CD14-positive monocyte (primary cell): ENCODE measurements around the gene SSR1. TPM values are rescaled to one million over a fixed set of nuclear protein-coding genes. Genes with fewer than 3 reads are reported as not detected.

Experiments
- DNase-seq, 3 donors: peaks; one replicate each; pipeline ENCODE4 v3.0.0-alpha.2; 2011 to 2022
- H2AFZ ChIP-seq: 2 replicates; pipeline ENCODE4 v1.6.0; 2012; ENCODE audit warnings: mild to moderate bottlenecking, low read depth, low read length, inconsistent platforms; ENCODE audit not compliant: insufficient read depth, poor library complexity, severe bottlenecking
- H3K27ac ChIP-seq, 2 donors: 1 replicate in 1 of 2; 2 replicates in 1 of 2; pipeline ENCODE4 v1.5.1; 2012 to 2013; ENCODE audit warnings: low read length in 2 of 2, control low read depth in 1 of 2, inconsistent platforms in 1 of 2, low read depth in 1 of 2, mild to moderate bottlenecking in 1 of 2
- H3K27me3 ChIP-seq, 2 donors: one replicate each; pipeline versions ENCODE4 v1.6.0 to v1.6.1; 2011 to 2013; ENCODE audit warnings: low read length in 2 of 2; ENCODE audit not compliant: control insufficient read depth in 2 of 2, insufficient read depth in 2 of 2
- H3K36me3 ChIP-seq, 2 donors: replicated peaks in 1 of 2; 1 replicate in 1 of 2; 2 replicates in 1 of 2; pipeline versions ENCODE4 v1.5.1 to v1.6.1; 2012 to 2013; ENCODE audit warnings: low read length in 2 of 2, control low read depth in 1 of 2, inconsistent platforms in 1 of 2, mild to moderate bottlenecking in 1 of 2; ENCODE audit not compliant: insufficient read depth in 2 of 2, control insufficient read depth in 1 of 2
- H3K4me1 ChIP-seq, 2 donors: 1 replicate in 1 of 2; 2 replicates in 1 of 2; pipeline versions ENCODE4 v1.5.1 to v1.6.1; 2012 to 2013; ENCODE audit warnings: low read length in 2 of 2, control low read depth in 1 of 2, inconsistent platforms in 1 of 2, mild to moderate bottlenecking in 1 of 2, moderate library complexity in 1 of 2; ENCODE audit not compliant: insufficient read depth in 2 of 2, control insufficient read depth in 1 of 2
- H3K4me2 ChIP-seq: replicated peaks from 2 replicates; pipeline ENCODE3; 2012; ENCODE audit warnings: low read length, moderate library complexity, mild to moderate bottlenecking; ENCODE audit not compliant: poor library complexity, severe bottlenecking; ENCODE audit errors: extremely low read depth
- H3K4me3 ChIP-seq, 3 experiments: fragments of 200-600 bp in 1 of 3; sonication (generic) in 1 of 3; replicated peaks in 1 of 3; 1 replicate in 2 of 3; 2 replicates in 1 of 3; pipeline ENCODE4 v1.5.1; 2011 to 2013; ENCODE audit warnings: low read length in 3 of 3, mild to moderate bottlenecking in 3 of 3, control low read depth in 2 of 3, low read depth in 2 of 3, inconsistent platforms in 1 of 3, moderate library complexity in 1 of 3
- H3K79me2 ChIP-seq: 2 replicates; pipeline ENCODE4 v1.6.0; 2012; ENCODE audit warnings: mild to moderate bottlenecking, control low read depth, inconsistent platforms, low read length, moderate library complexity; ENCODE audit not compliant: insufficient read depth
- H3K9ac ChIP-seq: 2 replicates; pipeline ENCODE4 v1.6.0; 2017; ENCODE audit warnings: low read length, mild to moderate bottlenecking; ENCODE audit not compliant: insufficient read depth, poor library complexity, severe bottlenecking
- H3K9me3 ChIP-seq, 2 donors: replicated peaks in 1 of 2; 1 replicate in 1 of 2; 2 replicates in 1 of 2; pipeline versions ENCODE4 v1.5.1 to v1.6.1; 2012 to 2013; ENCODE audit warnings: low read length in 2 of 2, control low read depth in 1 of 2; ENCODE audit not compliant: control insufficient read depth in 1 of 2, insufficient read depth in 1 of 2
- H4K20me1 ChIP-seq: 2 replicates; pipeline ENCODE4 v1.6.0; 2012; ENCODE audit warnings: mild to moderate bottlenecking, low read length, control low read depth, moderate library complexity; ENCODE audit not compliant: insufficient read depth
- H3K27ac Mint-ChIP-seq, 7 donors: one replicate each; pipeline ENCODE4 v1.8.0; 2020; ENCODE audit warnings: mild to moderate bottlenecking in 7 of 7, mixed read lengths in 7 of 7, moderate library complexity in 6 of 7, inconsistent platforms in 2 of 7
- H3K27me3 Mint-ChIP-seq, 3 donors: one replicate each; pipeline ENCODE4 v1.8.0; 2021 to 2022; ENCODE audit warnings: low read depth in 3 of 3, mild to moderate bottlenecking in 3 of 3, mixed read lengths in 3 of 3, moderate library complexity in 3 of 3, inconsistent platforms in 1 of 3
- H3K36me3 Mint-ChIP-seq, 2 donors: one replicate each; pipeline ENCODE4 v1.8.0; 2020; ENCODE audit warnings: mixed read lengths in 2 of 2, inconsistent platforms in 1 of 2, mild to moderate bottlenecking in 1 of 2
- H3K4me1 Mint-ChIP-seq: one replicate; pipeline ENCODE4 v1.8.0; 2020; ENCODE audit warnings: mild to moderate bottlenecking, mixed read lengths
- H3K4me3 Mint-ChIP-seq, 2 donors: one replicate each; pipeline ENCODE4 v1.8.0; 2020; ENCODE audit warnings: mild to moderate bottlenecking in 2 of 2, mixed read lengths in 2 of 2, moderate library complexity in 1 of 2
- H3K9me3 Mint-ChIP-seq, 7 donors: one replicate each; pipeline ENCODE4 v1.8.0; 2020 to 2022; ENCODE audit warnings: mixed read lengths in 7 of 7, mild to moderate bottlenecking in 6 of 7, moderate library complexity in 6 of 7, inconsistent platforms in 2 of 7
- WGBS: methylation state at CpG from one replicate; pipeline ENCODE4 v1.1.5; 2013; ENCODE audit warnings: missing lambda C conversion rate; ENCODE audit not compliant: insufficient coverage; 5-methylcytosine and 5-hydroxymethylcytosine counted together
- intact Hi-C, 2 donors: fragments of 100-400 bp; cut with micrococcal nuclease; formaldehyde crosslinking; loops; one replicate each; pipeline versions ENCODE4 v1.15.0 to v1.15.1; 2023
- polyA plus RNA-seq, 3 donors: library from polyadenylated mRNA; depleted of rRNA in 1 of 3; unstranded in 2 of 3; stranded (reverse) in 1 of 3; fragments of 300-500 nt in 2 of 3; fragments of >200 nt in 1 of 3; fragmentation: Illumina TruSeq in 2 of 3; gene quantifications; 1 replicate in 2 of 3; 2 replicates in 1 of 3; pipeline ENCODE4 v1.2.3, GENCODE V29; 2012 to 2021
- TF ChIP-seq, protein P1 (sequence below): fragments of 200-600 bp; IDR thresholded peaks from one replicate; pipeline ENCODE4 v1.8.0; 2022; ENCODE audit warnings: antibody characterized with exemption, mild to moderate bottlenecking

The SSR1 gene
- polyA plus RNA-seq, 3 donors, result 59.1 to 302 (median 251) TPM

DNA sequence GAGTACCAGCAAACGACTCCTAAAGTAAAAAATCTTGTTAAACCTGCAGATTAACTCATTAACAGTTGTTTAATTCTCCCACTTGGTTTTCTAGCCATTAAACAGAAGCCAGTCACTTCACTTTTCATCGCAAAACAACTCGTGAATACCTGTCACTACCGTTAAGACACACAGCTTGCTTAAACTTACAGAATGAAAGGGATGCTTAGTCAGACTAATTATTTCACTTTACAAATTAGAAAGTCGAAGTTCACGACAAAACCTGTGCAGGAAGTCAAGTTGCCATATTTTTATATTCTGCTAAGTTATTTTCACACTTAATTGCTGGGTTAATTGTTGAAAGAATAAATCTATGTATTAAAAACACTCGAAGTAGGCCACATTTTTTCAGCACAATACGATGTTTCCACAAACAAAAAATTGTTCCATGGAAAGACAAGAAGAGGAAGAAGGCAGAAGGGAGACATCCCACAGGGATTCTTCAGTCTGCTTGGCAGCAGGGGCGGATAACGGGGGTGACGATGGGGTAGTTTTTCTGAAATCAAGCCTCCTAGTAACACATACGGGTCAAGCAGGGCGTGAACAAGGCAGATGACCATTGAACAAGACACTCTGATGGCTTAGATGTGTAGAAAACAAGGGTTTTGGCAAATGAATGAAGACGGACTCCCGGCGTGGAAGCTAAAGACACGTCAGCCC is 933 bp downstream of the SSR1 start:
- Histone ChIP-seq H3K9ac (peak overlapping the region; percentile 96), H3K4me3 (peak overlapping the region; percentile 68 to 94 (median 83)), H3K27me3 (no peaks in the 10 kb centered on the region), H3K36me3 (peaks cover 30 to 33% of the 10 kb centered on the region in 2 donors), H2AFZ (peak overlapping the region; percentile 93), H3K4me1 (peaks cover 34 to 53% of the 10 kb centered on the region in 2 donors), H3K27ac (peak overlapping the region; percentile 83 to 92), H3K4me2 (peak overlapping the region; percentile 91), H3K79me2 (peaks cover 59% of the 10 kb centered on the region), H3K9me3 (no peaks in the 10 kb centered on the region), H4K20me1 (peaks cover 49% of the 10 kb centered on the region)
- TF ChIP-seq, protein P1, sequence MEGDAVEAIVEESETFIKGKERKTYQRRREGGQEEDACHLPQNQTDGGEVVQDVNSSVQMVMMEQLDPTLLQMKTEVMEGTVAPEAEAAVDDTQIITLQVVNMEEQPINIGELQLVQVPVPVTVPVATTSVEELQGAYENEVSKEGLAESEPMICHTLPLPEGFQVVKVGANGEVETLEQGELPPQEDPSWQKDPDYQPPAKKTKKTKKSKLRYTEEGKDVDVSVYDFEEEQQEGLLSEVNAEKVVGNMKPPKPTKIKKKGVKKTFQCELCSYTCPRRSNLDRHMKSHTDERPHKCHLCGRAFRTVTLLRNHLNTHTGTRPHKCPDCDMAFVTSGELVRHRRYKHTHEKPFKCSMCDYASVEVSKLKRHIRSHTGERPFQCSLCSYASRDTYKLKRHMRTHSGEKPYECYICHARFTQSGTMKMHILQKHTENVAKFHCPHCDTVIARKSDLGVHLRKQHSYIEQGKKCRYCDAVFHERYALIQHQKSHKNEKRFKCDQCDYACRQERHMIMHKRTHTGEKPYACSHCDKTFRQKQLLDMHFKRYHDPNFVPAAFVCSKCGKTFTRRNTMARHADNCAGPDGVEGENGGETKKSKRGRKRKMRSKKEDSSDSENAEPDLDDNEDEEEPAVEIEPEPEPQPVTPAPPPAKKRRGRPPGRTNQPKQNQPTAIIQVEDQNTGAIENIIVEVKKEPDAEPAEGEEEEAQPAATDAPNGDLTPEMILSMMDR, result no peak
- peaks cover 34 to 35% of the 10 kb centered on the region in 2 donors for H3K36me3 Mint-ChIP-seq
- H3K4me1 Mint-ChIP-seq, result peaks cover 55% of the 10 kb centered on the region
- peak overlapping the region; percentile 86 to 96 (median 93) for H3K27ac Mint-ChIP-seq
- H3K4me3 Mint-ChIP-seq, result peak overlapping the region; percentile 90 to 97
- intact Hi-C loops, result loop anchor here in 1 of 2 donors (5.0 kb wide), 1 partner anchor 75 kb away; the partner anchor contains the start of genes CAGE1 and RIOK1
- DNase-seq, result no peak
- H3K9me3 Mint-ChIP-seq, result peaks cover 0 to 2% (median 0%) of the 10 kb centered on the region in 7 donors
- peaks cover 0 to 1% (median 0%) of the 10 kb centered on the region in 3 donors for H3K27me3 Mint-ChIP-seq
- 3% methylated on average over 6 of the region's 17 CpGs for WGBS

DNA sequence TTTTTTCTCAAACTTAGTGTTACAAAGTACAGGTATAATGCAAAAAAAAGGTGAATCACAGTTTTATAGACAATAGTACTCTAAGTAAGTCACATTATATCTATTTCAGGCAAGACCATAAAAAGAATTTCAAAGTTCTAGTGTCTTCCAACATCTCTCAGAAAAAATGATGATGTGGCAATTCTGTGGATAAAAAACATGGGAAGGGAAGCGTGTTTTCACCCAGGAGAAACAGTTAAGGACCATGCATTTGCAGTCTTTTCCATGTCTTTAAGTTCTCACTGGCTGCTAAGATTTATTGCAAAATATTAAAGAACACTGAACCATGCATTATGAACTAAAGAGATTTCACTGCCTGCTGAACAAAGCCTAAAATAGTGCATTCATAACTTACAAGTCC is 1.8 kb downstream of the SSR1 start:
- Histone ChIP-seq H3K27me3 (no peaks in the 10 kb centered on the region), H2AFZ (no peak overlapping the region), H3K9me3 (no peaks in the 10 kb centered on the region), H3K36me3 (peaks cover 34 to 42% of the 10 kb centered on the region in 2 donors), H3K9ac (no peak overlapping the region), H3K79me2 (peaks cover 68% of the 10 kb centered on the region), H3K4me1 (peaks cover 34 to 53% of the 10 kb centered on the region in 2 donors), H3K27ac (peak overlapping the region in 1 of 2 donors; percentile 4), H3K4me2 (peak overlapping the region; percentile 91), H3K4me3 (peak overlapping the region in 1 of 3 experiments; percentile 94), H4K20me1 (peaks cover 58% of the 10 kb centered on the region)
- Mint-ChIP-seq H3K27me3 (peaks cover 0 to 1% (median 0%) of the 10 kb centered on the region in 3 donors), H3K9me3 (peaks cover 0 to 2% (median 0%) of the 10 kb centered on the region in 7 donors), H3K4me1 (peaks cover 55% of the 10 kb centered on the region), H3K4me3 (no peak overlapping the region), H3K36me3 (peaks cover 37 to 44% of the 10 kb centered on the region in 2 donors), H3K27ac (no peak overlapping the region)
- TF ChIP-seq, protein P1, result no peak
- intact Hi-C loops, result loop anchor here in 1 of 2 donors (5.0 kb wide), 1 partner anchor 76 kb away; the partner anchor contains the start of genes CAGE1 and RIOK1
- no peak for DNase-seq
- WGBS, result no CpG with 5 or more reads among the region's 1 CpG
